ENCODE results near the gene TMEM247.

Gene TMEM247

DNA sequence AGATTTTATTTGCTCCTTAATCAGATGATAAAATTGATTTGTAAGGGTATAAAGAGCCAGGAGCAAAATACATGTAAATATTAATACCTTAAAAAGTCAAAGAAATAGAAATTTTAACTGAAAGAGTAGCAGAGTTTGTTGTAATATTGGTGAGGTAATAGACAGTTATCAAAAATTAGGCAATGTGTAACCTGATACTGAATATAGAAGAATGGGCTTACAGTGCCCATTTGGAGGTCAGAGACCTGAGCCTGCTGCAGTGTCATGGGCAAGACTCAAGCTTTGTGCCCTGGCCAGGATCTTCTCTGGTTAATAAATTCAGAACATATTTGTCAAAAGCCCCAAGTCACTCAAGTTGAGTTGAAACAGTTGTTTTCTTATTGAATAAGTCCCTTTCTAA, 29.7 kb upstream of the TMEM247 start:
- Histone ChIP-seq H3K79me1 (ENCODE audit: low read length) (no peaks in the 10 kb centered on the region), H2AK5ac (ENCODE audit: low read length) (no peak overlapping the region), H3K4me3 (ENCODE audit: low read length) (no peak overlapping the region), H3K4ac (ENCODE audit: low read depth, low read length) (no peak overlapping the region), H3K36me3 (ENCODE audit: control insufficient read depth, insufficient read depth, low read length) (no peaks in the 10 kb centered on the region), H2BK15ac (replicated peaks; ENCODE audit: low read depth) (no peak overlapping the region), H3K27ac (ENCODE audit: low read depth, low read length) (no peak overlapping the region), H3K18ac (ENCODE audit: low read length) (no peak overlapping the region), H3K56ac (ENCODE audit: low read length) (no peak overlapping the region), H4K8ac (ENCODE audit: low read depth, low read length) (no peak overlapping the region), H3K79me2 (ENCODE audit: control insufficient read depth, insufficient read depth, low read length) (no peaks in the 10 kb centered on the region), H2BK120ac (ENCODE audit: low read depth, low read length) (no peak overlapping the region), H3K23ac (ENCODE audit: low read length) (no peak overlapping the region), H2BK5ac (ENCODE audit: low read length) (no peak overlapping the region), H3K4me2 (ENCODE audit: low read length) (no peak overlapping the region), H3K4me1 (ENCODE audit: control insufficient read depth, low read depth, low read length) (no peaks in the 10 kb centered on the region), H3K27me3 (ENCODE audit: insufficient read depth, low read length, poor library complexity) (no peaks in the 10 kb centered on the region), H3K9ac (ENCODE audit: low read length) (no peak overlapping the region), H4K5ac (ENCODE audit: low read length) (no peak overlapping the region)
- no peak for DNase-seq

DNA sequence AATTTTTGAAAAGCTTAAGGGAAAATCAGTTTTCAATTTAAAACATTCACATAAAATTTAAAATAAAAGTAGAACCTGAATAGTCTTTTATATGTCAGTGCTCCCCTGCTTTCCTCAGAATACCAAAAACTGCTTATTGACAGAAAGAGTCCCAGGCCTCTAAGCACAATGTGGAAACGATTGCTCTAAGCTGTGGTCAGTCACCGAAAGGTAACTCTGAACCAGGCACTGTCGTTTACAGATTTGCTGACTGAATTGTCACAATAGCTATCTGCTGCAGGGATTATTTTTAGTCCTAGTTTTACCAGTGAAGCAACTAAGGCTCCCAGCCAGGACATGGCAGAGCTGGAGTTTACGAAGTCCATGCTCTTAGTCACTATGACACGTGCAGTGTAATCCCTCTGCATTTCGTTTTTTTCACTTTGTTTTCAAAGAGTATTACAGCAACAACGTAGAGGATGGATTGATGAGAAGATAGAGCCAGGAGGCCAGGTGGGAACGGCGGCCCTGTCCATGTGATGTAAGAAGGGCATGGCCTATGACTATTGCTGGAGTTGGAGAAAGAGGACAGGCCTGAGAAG, 28.1 kb upstream of the TMEM247 start:
- H3K27me3 ChIP-seq (ENCODE audit: insufficient read depth, low read length, poor library complexity) = no peaks in the 10 kb centered on the region
- H2BK5ac ChIP-seq (ENCODE audit: low read length) = no peak overlapping the region
- no peak overlapping the region for H4K8ac ChIP-seq (ENCODE audit: low read depth, low read length)
- no peak overlapping the region for H3K4me3 ChIP-seq (ENCODE audit: low read length)
- no peaks in the 10 kb centered on the region for H3K4me1 ChIP-seq (ENCODE audit: control insufficient read depth, low read depth, low read length)
- H3K56ac ChIP-seq (ENCODE audit: low read length) = no peak overlapping the region
- no peaks in the 10 kb centered on the region for H3K79me2 ChIP-seq (ENCODE audit: control insufficient read depth, insufficient read depth, low read length)
- no peak overlapping the region for H3K9ac ChIP-seq (ENCODE audit: low read length)
- no peak overlapping the region for H3K18ac ChIP-seq (ENCODE audit: low read length)
- H3K36me3 ChIP-seq (ENCODE audit: control insufficient read depth, insufficient read depth, low read length) = no peaks in the 10 kb centered on the region
- no peak overlapping the region for H2AK5ac ChIP-seq (ENCODE audit: low read length)
- H3K27ac ChIP-seq (ENCODE audit: low read depth, low read length) = no peak overlapping the region
- H2BK120ac ChIP-seq (ENCODE audit: low read depth, low read length) = no peak overlapping the region
- H3K4ac ChIP-seq (ENCODE audit: low read depth, low read length) = no peak overlapping the region
- H3K4me2 ChIP-seq (ENCODE audit: low read length) = no peak overlapping the region
- no peak overlapping the region for H4K5ac ChIP-seq (ENCODE audit: low read length)
- no peaks in the 10 kb centered on the region for H3K79me1 ChIP-seq (ENCODE audit: low read length)
- H2BK15ac ChIP-seq (replicated peaks; ENCODE audit: low read depth) = no peak overlapping the region
- no CpG with 5 or more reads among the region's 9 CpGs for WGBS (ENCODE audit: extremely low coverage, insufficient coverage, low lambda C conversion rate)
- no peak overlapping the region for H3K23ac ChIP-seq (ENCODE audit: low read length)
- no peak for DNase-seq

DNA sequence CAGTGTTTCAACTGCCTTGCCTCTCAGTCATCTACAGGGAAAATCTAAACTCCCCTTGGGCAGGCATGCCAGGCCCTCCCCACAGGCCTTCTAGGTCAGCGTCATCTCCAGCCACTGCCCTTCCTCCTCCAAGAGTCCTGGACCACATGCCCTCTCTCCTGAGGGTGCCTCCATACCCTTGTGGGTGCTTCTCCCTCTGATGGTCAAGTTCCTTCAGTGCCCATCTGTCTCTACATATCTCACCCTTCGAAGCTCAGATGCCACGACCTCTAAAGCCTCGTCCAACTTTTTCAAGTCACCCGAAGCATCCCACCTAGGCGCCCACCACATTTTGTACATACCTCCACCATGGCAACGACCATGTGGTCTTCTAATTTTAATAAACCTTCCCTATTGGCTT, 22.6 kb upstream of the TMEM247 start:
- Histone ChIP-seq H3K27ac (ENCODE audit: low read depth, low read length) (no peak overlapping the region), H4K8ac (ENCODE audit: low read depth, low read length) (no peak overlapping the region), H3K23ac (ENCODE audit: low read length) (no peak overlapping the region), H2AK5ac (ENCODE audit: low read length) (no peak overlapping the region), H3K56ac (ENCODE audit: low read length) (no peak overlapping the region), H4K5ac (ENCODE audit: low read length) (no peak overlapping the region), H3K4me2 (ENCODE audit: low read length) (no peak overlapping the region), H3K4ac (ENCODE audit: low read depth, low read length) (no peak overlapping the region), H3K18ac (ENCODE audit: low read length) (no peak overlapping the region), H2BK15ac (replicated peaks; ENCODE audit: low read depth) (no peak overlapping the region), H3K4me3 (ENCODE audit: low read length) (no peak overlapping the region), H3K79me1 (ENCODE audit: low read length) (no peaks in the 10 kb centered on the region), H2BK5ac (ENCODE audit: low read length) (no peak overlapping the region), H3K4me1 (ENCODE audit: control insufficient read depth, low read depth, low read length) (no peaks in the 10 kb centered on the region), H3K9ac (ENCODE audit: low read length) (no peak overlapping the region), H2BK120ac (ENCODE audit: low read depth, low read length) (no peak overlapping the region), H3K36me3 (ENCODE audit: control insufficient read depth, insufficient read depth, low read length) (no peaks in the 10 kb centered on the region), H3K79me2 (ENCODE audit: control insufficient read depth, insufficient read depth, low read length) (no peaks in the 10 kb centered on the region), H3K27me3 (ENCODE audit: insufficient read depth, low read length, poor library complexity) (no peaks in the 10 kb centered on the region)
- no CpG with 5 or more reads among the region's 7 CpGs for WGBS (ENCODE audit: extremely low coverage, insufficient coverage, low lambda C conversion rate)
- no peak for DNase-seq

DNA sequence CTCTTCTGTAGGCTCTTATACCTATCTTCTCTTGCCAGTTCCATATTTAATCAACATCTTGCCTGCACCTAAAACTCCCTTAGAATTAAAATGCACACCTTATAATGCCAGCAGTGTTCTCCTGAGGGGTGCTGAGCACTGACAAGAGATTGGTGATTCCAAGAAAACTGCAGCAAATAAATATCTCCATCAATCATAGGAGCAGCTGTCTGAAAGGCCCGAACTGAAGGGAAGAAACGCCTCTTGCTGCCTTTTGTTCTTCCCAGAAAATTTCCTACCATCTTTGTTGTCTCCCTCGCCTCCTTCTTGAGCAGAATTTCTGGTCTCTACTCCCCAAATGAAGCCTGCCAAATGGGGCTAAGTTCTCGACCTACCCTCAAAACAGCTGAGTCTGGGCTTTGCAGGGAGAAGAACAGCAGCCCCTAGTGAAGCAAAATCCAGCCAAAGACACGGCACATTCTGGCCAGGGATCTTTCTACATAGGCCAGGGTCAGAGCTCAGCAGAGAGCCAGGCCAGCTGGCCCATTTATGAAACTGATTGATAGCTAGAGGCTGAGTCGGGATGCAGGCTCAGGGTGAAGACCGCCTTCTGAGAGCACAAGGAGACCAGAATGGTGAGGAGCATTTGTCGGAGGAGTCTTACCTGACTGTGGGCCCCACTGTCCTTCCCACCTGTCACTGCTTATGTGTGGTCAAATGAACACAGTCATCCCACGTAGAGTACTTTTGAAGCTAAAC, 20.4 kb upstream of the TMEM247 start:
- H3K4me2 ChIP-seq (ENCODE audit: low read length) = no peak overlapping the region
- no peak overlapping the region for H3K27ac ChIP-seq (ENCODE audit: low read depth, low read length)
- H3K4me1 ChIP-seq (ENCODE audit: control insufficient read depth, low read depth, low read length) = no peaks in the 10 kb centered on the region
- no peak overlapping the region for H3K18ac ChIP-seq (ENCODE audit: low read length)
- no peak overlapping the region for H2BK5ac ChIP-seq (ENCODE audit: low read length)
- no peak overlapping the region for H2AK5ac ChIP-seq (ENCODE audit: low read length)
- DNase-seq = no peak
- H2BK15ac ChIP-seq (replicated peaks; ENCODE audit: low read depth) = no peak overlapping the region
- H3K23ac ChIP-seq (ENCODE audit: low read length) = no peak overlapping the region
- no peaks in the 10 kb centered on the region for H3K79me1 ChIP-seq (ENCODE audit: low read length)
- H4K5ac ChIP-seq (ENCODE audit: low read length) = no peak overlapping the region
- no peaks in the 10 kb centered on the region for H3K79me2 ChIP-seq (ENCODE audit: control insufficient read depth, insufficient read depth, low read length)
- no peak overlapping the region for H3K9ac ChIP-seq (ENCODE audit: low read length)
- H3K36me3 ChIP-seq (ENCODE audit: control insufficient read depth, insufficient read depth, low read length) = no peaks in the 10 kb centered on the region
- no peak overlapping the region for H3K4me3 ChIP-seq (ENCODE audit: low read length)
- no peak overlapping the region for H4K8ac ChIP-seq (ENCODE audit: low read depth, low read length)
- no peaks in the 10 kb centered on the region for H3K27me3 ChIP-seq (ENCODE audit: insufficient read depth, low read length, poor library complexity)
- no peak overlapping the region for H3K4ac ChIP-seq (ENCODE audit: low read depth, low read length)
- no peak overlapping the region for H3K56ac ChIP-seq (ENCODE audit: low read length)
- no CpG with 5 or more reads among the region's 9 CpGs for WGBS (ENCODE audit: extremely low coverage, insufficient coverage, low lambda C conversion rate)
- H2BK120ac ChIP-seq (ENCODE audit: low read depth, low read length) = no peak overlapping the region

DNA sequence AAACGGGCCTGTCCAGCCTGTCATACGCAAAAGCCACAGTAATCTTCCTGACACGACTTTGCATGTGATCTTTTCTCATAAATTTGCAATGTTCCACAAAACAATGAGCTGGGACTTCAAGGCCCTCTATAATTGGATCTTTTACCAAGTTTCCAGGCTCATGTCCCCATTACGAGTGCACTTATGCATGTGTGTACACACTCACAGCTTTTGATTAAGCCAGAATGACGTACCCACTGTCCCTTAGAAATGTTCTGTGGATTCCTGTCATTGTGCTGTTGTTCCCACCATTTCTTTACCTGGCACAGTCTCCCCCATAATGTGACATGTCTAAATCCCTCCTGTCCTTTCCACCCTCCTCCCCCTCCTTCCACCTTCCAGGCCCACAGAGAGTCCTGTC, 19.7 kb upstream of the TMEM247 start:
- H3K79me2 ChIP-seq (ENCODE audit: control insufficient read depth, insufficient read depth, low read length) = no peaks in the 10 kb centered on the region
- H3K23ac ChIP-seq (ENCODE audit: low read length) = no peak overlapping the region
- H3K36me3 ChIP-seq (ENCODE audit: control insufficient read depth, insufficient read depth, low read length) = no peaks in the 10 kb centered on the region
- H3K18ac ChIP-seq (ENCODE audit: low read length) = no peak overlapping the region
- H3K9ac ChIP-seq (ENCODE audit: low read length) = no peak overlapping the region
- H3K27me3 ChIP-seq (ENCODE audit: insufficient read depth, low read length, poor library complexity) = no peaks in the 10 kb centered on the region
- H3K56ac ChIP-seq (ENCODE audit: low read length) = no peak overlapping the region
- H2BK15ac ChIP-seq (replicated peaks; ENCODE audit: low read depth) = no peak overlapping the region
- H2BK120ac ChIP-seq (ENCODE audit: low read depth, low read length) = no peak overlapping the region
- no peaks in the 10 kb centered on the region for H3K4me1 ChIP-seq (ENCODE audit: control insufficient read depth, low read depth, low read length)
- DNase-seq = no peak
- H4K8ac ChIP-seq (ENCODE audit: low read depth, low read length) = no peak overlapping the region
- H4K5ac ChIP-seq (ENCODE audit: low read length) = no peak overlapping the region
- H3K79me1 ChIP-seq (ENCODE audit: low read length) = no peaks in the 10 kb centered on the region
- H3K4ac ChIP-seq (ENCODE audit: low read depth, low read length) = no peak overlapping the region
- H3K4me2 ChIP-seq (ENCODE audit: low read length) = no peak overlapping the region
- H2BK5ac ChIP-seq (ENCODE audit: low read length) = no peak overlapping the region
- no peak overlapping the region for H3K27ac ChIP-seq (ENCODE audit: low read depth, low read length)
- WGBS (ENCODE audit: extremely low coverage, insufficient coverage, low lambda C conversion rate) = no CpG with 5 or more reads among the region's 5 CpGs
- no peak overlapping the region for H2AK5ac ChIP-seq (ENCODE audit: low read length)
- H3K4me3 ChIP-seq (ENCODE audit: low read length) = no peak overlapping the region

Measured in mesendoderm (in vitro differentiated cells).